ENCODE data around the gene CRTAC1. TPM values are rescaled to one million over a fixed set of nuclear protein-coding genes. Genes with fewer than 3 reads are reported as not detected.

CRTAC1 gene, protein sequence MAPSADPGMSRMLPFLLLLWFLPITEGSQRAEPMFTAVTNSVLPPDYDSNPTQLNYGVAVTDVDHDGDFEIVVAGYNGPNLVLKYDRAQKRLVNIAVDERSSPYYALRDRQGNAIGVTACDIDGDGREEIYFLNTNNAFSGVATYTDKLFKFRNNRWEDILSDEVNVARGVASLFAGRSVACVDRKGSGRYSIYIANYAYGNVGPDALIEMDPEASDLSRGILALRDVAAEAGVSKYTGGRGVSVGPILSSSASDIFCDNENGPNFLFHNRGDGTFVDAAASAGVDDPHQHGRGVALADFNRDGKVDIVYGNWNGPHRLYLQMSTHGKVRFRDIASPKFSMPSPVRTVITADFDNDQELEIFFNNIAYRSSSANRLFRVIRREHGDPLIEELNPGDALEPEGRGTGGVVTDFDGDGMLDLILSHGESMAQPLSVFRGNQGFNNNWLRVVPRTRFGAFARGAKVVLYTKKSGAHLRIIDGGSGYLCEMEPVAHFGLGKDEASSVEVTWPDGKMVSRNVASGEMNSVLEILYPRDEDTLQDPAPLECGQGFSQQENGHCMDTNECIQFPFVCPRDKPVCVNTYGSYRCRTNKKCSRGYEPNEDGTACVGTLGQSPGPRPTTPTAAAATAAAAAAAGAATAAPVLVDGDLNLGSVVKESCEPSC
- total RNA-seq (0.72 and 3.0 TPM in 2 replicates), polyA plus RNA-seq (0.92 and 1.4 TPM in 2 replicates), polyA minus RNA-seq (0.29 and 0.36 TPM in 2 replicates), Bru-seq, nascent RNA (percentile 18 among the genes with signal in this experiment), BruChase-seq, experiment 1, labeled RNA remaining after a 6-hour chase (percentile 8 among the genes with signal in this experiment), BruChase-seq, experiment 2, labeled RNA remaining after a 2-hour chase (percentile 9 among the genes with signal in this experiment)
- polyA plus RNA-seq (2011; cell fraction: cytosol; rRNA removed): 1.6 TPM in 2 replicates
- 1.5 and 2.0 TPM in 2 replicates for polyA plus RNA-seq (2011; cell fraction: nucleus; rRNA removed)
- 4.0 and 5.7 TPM in 2 replicates for polyA plus RNA-seq (2012)
- not detected for polyA minus RNA-seq (2011; cell fraction: cytosol; rRNA and poly(A)+ RNA removed)
- 0.67 and 1.2 TPM in 2 replicates for polyA minus RNA-seq (2011; cell fraction: nucleus; rRNA and poly(A)+ RNA removed)
- long read RNA-seq, partial matches to known transcripts: 1 of 5 reads
- long read RNA-seq, other reads (novel, unspliced or antisense): 4 of 5 reads

DNA sequence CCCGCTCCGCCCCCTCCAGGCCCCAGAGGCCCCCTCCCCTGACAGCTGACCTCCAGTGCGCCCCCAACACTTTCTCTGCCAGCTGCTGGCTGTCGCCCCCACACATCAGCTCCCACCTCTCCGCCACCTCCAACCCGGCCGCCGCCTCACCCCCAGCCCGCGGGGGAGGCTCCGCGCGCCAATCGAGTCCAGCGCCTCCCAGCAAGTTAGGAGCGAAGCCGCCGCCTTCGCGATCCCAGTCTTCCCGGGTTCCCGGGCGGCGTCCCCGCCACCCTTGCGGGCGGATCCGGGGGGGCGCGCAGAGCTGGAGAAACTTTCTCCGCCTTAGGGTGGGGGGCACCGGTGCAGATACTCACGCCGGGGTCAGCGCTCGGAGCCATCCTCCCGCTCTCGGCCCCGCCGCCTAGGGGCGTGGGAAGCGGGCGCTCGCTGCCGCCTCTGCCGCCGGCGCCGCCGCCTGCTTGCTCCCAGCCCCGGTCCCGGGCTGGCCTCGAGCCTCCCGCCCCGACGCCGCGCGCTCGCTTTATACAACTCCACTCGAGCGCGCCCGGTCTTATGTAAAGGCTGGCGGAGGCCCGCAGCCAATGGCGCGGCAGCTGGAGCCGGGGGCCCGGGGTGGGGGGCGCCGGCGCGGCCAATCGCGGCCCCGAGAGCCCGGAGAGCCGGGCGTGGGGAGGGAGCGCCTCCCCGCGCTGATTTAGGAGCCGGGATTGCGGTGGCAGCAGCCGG lies at the start of gene CRTAC1:
Gene CRTAC1 (minus strand): TSS at position 529 of the 729 bp plus-strand sequence. CDS start 149 bp downstream, at position 380.
- TF ChIP-seq EZH2 (IDR thresholded peaks at IDR 0.05; ENCODE audit: borderline replicate concordance, low read depth, low read length, severe bottlenecking): peak; percentile 96
- TF ChIP-seq, protein P1, sequence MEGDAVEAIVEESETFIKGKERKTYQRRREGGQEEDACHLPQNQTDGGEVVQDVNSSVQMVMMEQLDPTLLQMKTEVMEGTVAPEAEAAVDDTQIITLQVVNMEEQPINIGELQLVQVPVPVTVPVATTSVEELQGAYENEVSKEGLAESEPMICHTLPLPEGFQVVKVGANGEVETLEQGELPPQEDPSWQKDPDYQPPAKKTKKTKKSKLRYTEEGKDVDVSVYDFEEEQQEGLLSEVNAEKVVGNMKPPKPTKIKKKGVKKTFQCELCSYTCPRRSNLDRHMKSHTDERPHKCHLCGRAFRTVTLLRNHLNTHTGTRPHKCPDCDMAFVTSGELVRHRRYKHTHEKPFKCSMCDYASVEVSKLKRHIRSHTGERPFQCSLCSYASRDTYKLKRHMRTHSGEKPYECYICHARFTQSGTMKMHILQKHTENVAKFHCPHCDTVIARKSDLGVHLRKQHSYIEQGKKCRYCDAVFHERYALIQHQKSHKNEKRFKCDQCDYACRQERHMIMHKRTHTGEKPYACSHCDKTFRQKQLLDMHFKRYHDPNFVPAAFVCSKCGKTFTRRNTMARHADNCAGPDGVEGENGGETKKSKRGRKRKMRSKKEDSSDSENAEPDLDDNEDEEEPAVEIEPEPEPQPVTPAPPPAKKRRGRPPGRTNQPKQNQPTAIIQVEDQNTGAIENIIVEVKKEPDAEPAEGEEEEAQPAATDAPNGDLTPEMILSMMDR (IDR thresholded peaks at IDR 0.05; ENCODE audit: extremely low read depth in 1 of 2, insufficient read depth in 1 of 2, low read depth in 1 of 2, low read length in 2 of 2): no peak
- peaks cover 53 to 56% of the 10 kb centered on the region in 2 experiments for H3K27me3 ChIP-seq (ENCODE audit: control insufficient read depth in 2 of 2, insufficient read depth in 2 of 2, low read length in 2 of 2)
- H3K36me3 ChIP-seq (ENCODE audit: control insufficient read depth in 2 of 2, extremely low read depth in 1 of 2, insufficient read depth in 2 of 2, low read length in 2 of 2): no peaks in the 10 kb centered on the region
- CTCF ChIA-PET: interaction anchor here (1.0 to 7.3 kb wide), 4 partner anchors 11 to 239 kb away, joined by 3 to 81 read pairs (median 7); no protein-coding TSS in a partner anchor
- no peaks in the 10 kb centered on the region for H4K20me1 ChIP-seq (replicated peaks; ENCODE audit: control insufficient read depth, extremely low read depth, insufficient read depth, low read length)
- no peak within 1 kb of the TSS for H2AFZ ChIP-seq (ENCODE audit: low read depth, low read length)
- H3K4me2 ChIP-seq (ENCODE audit: insufficient read depth, low read length): no peak within 1 kb of the TSS
- no peak within 1 kb of the TSS for H3K27ac ChIP-seq (ENCODE audit: insufficient read depth, low read depth, low read length)
- DNase-seq (ENCODE audit: low read depth, low spot score) (peak; percentile 26), FAIRE-seq (no peak)
- no peaks in the 10 kb centered on the region for H3K9me1 ChIP-seq (replicated peaks; ENCODE audit: control insufficient read depth, extremely low read depth, insufficient read depth, low read length)
- no peaks in the 10 kb centered on the region for H3K79me2 ChIP-seq (ENCODE audit: control insufficient read depth, insufficient read depth, low read length)
- no TSS peak for BruUV-seq (replicated peaks)
- intact Hi-C loops (cut with micrococcal nuclease) (no loop called here), dilution Hi-C loops (cut with MboI; ENCODE audit: extremely low pct_ligation_motif_present, low sequenced_read_pairs) (no loop called here)
- H3K9me3 ChIP-seq (replicated peaks; ENCODE audit: control insufficient read depth, insufficient read depth, low read length): no peaks in the 10 kb centered on the region
- POLR2A ChIA-PET: no interaction called here
- no peaks in the 10 kb centered on the region for H3K4me1 ChIP-seq (ENCODE audit: control insufficient read depth, extremely low read depth, insufficient read depth, low read length)
- H3K9ac ChIP-seq (replicated peaks; ENCODE audit: extremely low read depth, insufficient read depth, low read length): no peak within 1 kb of the TSS
- H3K4me3 ChIP-seq (replicated peaks in 1 of 3; ENCODE audit: insufficient read depth in 1 of 3, low read depth in 1 of 3, low read length in 3 of 3): no peak within 1 kb of the TSS
